Nucleus accumbens (tissue), 56 donors: ENCODE data around the gene AMPH.
A peak's percentile ranks its signal among the peaks of the same experiment; 100 is the strongest.

Experiments used
- DNase-seq, 56 donors: peaks; one replicate each; lab custom pipeline; 2025; lab: John Stamatoyannopoulos, UW

The AMPH gene

GRCh38 chr7:38476764-38477163, 154.4 kb downstream of the AMPH start:
- DNase-seq, result no peak

- no peak for DNase-seq
These were observed 165.2 kb downstream of the AMPH start for GRCh38 chr7:38465956-38466355.

- peak in 7 of 56 donors; percentile 1 to 17 (median 4) for DNase-seq
These were observed 167.6 kb downstream of the AMPH start for GRCh38 chr7:38463277-38464225.

GRCh38 chr7:38462819-38463218, 168.4 kb downstream of the AMPH start:
- no peak for DNase-seq

- no peak for DNase-seq
These were observed 169.3 kb downstream of the AMPH start for GRCh38 chr7:38461887-38462286.

GRCh38 chr7:38453826-38454225, 177.3 kb downstream of the AMPH start:
- DNase-seq, result no peak

GRCh38 chr7:38453168-38453567, 178.0 kb downstream of the AMPH start:
- DNase-seq, result no peak

GRCh38 chr7:38452681-38453108, 178.5 kb downstream of the AMPH start:
- no peak for DNase-seq

GRCh38 chr7:38451840-38452239, 179.3 kb downstream of the AMPH start:
- DNase-seq, result no peak

- DNase-seq, result no peak
These were observed 182.5 kb downstream of the AMPH start for GRCh38 chr7:38448584-38449234.

- DNase-seq, result no peak
These were observed 183.1 kb downstream of the AMPH start for GRCh38 chr7:38448054-38448453.

GRCh38 chr7:38438970-38439369, 192.2 kb downstream of the AMPH start:
- DNase-seq, result no peak

- DNase-seq, result no peak
These were observed 198.5 kb downstream of the AMPH start for GRCh38 chr7:38432671-38433070.

GRCh38 chr7:38432080-38432479, 199.1 kb downstream of the AMPH start:
- no peak for DNase-seq

GRCh38 chr7:38429057-38429456, 202.1 kb downstream of the AMPH start:
- no peak for DNase-seq

GRCh38 chr7:38428041-38428440, 203.1 kb downstream of the AMPH start:
- no peak for DNase-seq

GRCh38 chr7:38427279-38427955, 203.8 kb downstream of the AMPH start:
- DNase-seq, result no peak

- peak in 2 of 56 donors; percentile 2 to 7 for DNase-seq
These were observed 205.7 kb downstream of the AMPH start for GRCh38 chr7:38425509-38425908.

- DNase-seq, result no peak
These were observed 206.3 kb downstream of the AMPH start for GRCh38 chr7:38424750-38425463.

GRCh38 chr7:38413784-38414183, 217.4 kb downstream of the AMPH start:
- DNase-seq, result no peak

GRCh38 chr7:38411404-38411803, 219.8 kb downstream of the AMPH start:
- no peak for DNase-seq
